D721Med (cell line): ENCODE data around the gene PPIL4.
"Not testable (repeated sequence)": the region's sequence is repeated elsewhere in the genome, so short reads cannot be mapped to it uniquely, and the experiment has no call there.

Experiments
- DNase-seq: peaks from one replicate; pipeline ENCODE4 v3.0.0; 2011; ENCODE audit warnings: low spot score; ENCODE audit not compliant: insufficient read length
- FAIRE-seq: peaks from 2 replicates; lab custom pipeline; 2011; peaks lifted over from hg19 to GRCh38; lab: Jason Lieb, UNC
- CTCF ChIP-seq: IDR thresholded peaks from 2 replicates; pipeline ENCODE4 v1.5.1; 2012; ENCODE audit warnings: mild to moderate bottlenecking, control low read depth; ENCODE audit not compliant: insufficient read depth; ENCODE audit errors: missing control alignments

Gene PPIL4

GRCh38 chr6:149501768-149502167 is 44.1 kb downstream of the PPIL4 start:
- no peak for FAIRE-seq

GRCh38 chr6:149501201-149501600 is 44.6 kb downstream of the PPIL4 start:
- no peak for DNase-seq
- FAIRE-seq = no peak
- no peak for TF ChIP-seq CTCF

More at GRCh38 chr6:149501768-149502167, 44.1 kb downstream of the PPIL4 start:
- DNase-seq = no peak
- TF ChIP-seq CTCF = no peak

- TF ChIP-seq CTCF = no peak
- FAIRE-seq = no peak
- no peak for DNase-seq
Observed at GRCh38 chr6:149500096-149500495, 45.7 kb downstream of the PPIL4 start.

- DNase-seq = no peak
- no peak for FAIRE-seq
- no peak for TF ChIP-seq CTCF
Observed at GRCh38 chr6:149499066-149499465, 46.8 kb downstream of the PPIL4 start.

- no peak for DNase-seq
- no peak for FAIRE-seq
- no peak for TF ChIP-seq CTCF
Observed at GRCh38 chr6:149497365-149497764, 48.5 kb downstream of the PPIL4 start.

- DNase-seq, FAIRE-seq: not testable (repeated sequence)
Observed at GRCh38 chr6:149496597-149496996, 49.2 kb downstream of the PPIL4 start.

GRCh38 chr6:149495349-149496016 is 50.4 kb downstream of the PPIL4 start:
- not testable (repeated sequence) for DNase-seq, FAIRE-seq

GRCh38 chr6:149494810-149495209 is 51.0 kb downstream of the PPIL4 start:
- not testable (repeated sequence) for FAIRE-seq, DNase-seq
